Spleen (tissue), 7 donors: Measurements from ENCODE around the gene FGD4.

Source experiments
- POLR2A ChIP-seq, 3 donors: fragments of 450-650 bp; IDR thresholded peaks; one replicate each; pipeline ENCODE4 v1.5.1; 2017; ENCODE audit warnings: antibody characterized with exemption in 3 of 3, mild to moderate bottlenecking in 1 of 3
- POLR2AphosphoS5 ChIP-seq, 3 donors: sonication (generic); formaldehyde crosslinking; IDR thresholded peaks; one replicate each; pipeline ENCODE4 v1.5.1; 2017; ENCODE audit warnings: antibody characterized with exemption in 3 of 3
- TF ChIP-seq, protein P1 (sequence below), 11 experiments: fragments of 200-600 bp in 7 of 11; fragments of 450-650 bp in 4 of 11; sonication (generic) in 4 of 11; IDR thresholded peaks in 8 of 11; conservative IDR thresholded peaks in 3 of 11; 1 replicate in 7 of 11; 2 replicates in 4 of 11; pipeline versions ENCODE4 v1.4.0 to v1.8.0; 2016 to 2021; ENCODE audit warnings: antibody characterized with exemption in 11 of 11, inconsistent platforms in 4 of 11, mild to moderate bottlenecking in 1 of 11
- donor health status: DM: no; HTN: no; CAD: no; lungs with moderate emphysema.
- donor health status: DM: no; HTN: no; CAD: no.
- donor health status: DM: no; HTN: no; CAD: no.

DNA sequence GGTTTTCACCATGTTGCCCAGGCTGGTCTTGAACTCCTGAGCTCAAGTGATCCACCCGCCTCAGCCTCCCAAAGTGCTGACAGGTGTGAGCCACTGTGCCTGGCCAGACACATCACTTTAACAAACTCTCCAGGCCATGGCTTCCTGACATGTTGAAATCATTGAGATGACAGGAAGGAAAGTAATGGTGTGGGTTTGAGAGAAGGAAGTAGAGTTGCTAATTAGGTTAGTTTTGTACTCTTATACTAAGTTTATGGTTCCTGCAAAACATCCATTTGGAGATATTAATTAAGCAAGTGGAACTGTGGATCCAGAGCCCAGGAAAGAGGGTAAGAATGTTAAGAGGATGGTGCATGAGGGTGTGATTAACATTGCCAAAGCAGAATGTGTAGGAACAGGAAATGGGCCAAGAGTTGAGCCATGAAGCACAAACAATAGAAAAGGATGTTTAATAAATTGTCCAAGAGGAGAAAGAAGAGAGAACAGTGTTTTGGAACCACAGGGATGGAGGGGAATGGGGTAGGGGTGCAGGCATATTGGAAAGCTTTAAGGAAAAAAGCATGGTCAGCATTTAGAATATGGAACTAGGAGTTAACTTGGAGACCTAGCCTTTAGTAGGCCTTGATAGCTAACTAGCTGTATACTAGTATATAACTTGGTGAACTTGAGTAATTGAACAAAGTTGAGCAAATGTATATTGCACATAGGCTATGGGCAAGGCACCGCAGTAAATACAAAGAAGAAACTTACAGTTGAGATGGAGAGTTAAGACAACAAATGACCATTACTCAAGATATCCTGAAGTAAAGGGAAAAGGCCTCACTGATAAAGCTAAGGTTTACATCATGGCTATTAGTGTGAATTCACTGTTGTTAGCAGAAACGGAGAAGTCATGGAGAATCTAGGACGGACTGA is 188.5 kb downstream of the FGD4 start:
- TF ChIP-seq, protein P1, sequence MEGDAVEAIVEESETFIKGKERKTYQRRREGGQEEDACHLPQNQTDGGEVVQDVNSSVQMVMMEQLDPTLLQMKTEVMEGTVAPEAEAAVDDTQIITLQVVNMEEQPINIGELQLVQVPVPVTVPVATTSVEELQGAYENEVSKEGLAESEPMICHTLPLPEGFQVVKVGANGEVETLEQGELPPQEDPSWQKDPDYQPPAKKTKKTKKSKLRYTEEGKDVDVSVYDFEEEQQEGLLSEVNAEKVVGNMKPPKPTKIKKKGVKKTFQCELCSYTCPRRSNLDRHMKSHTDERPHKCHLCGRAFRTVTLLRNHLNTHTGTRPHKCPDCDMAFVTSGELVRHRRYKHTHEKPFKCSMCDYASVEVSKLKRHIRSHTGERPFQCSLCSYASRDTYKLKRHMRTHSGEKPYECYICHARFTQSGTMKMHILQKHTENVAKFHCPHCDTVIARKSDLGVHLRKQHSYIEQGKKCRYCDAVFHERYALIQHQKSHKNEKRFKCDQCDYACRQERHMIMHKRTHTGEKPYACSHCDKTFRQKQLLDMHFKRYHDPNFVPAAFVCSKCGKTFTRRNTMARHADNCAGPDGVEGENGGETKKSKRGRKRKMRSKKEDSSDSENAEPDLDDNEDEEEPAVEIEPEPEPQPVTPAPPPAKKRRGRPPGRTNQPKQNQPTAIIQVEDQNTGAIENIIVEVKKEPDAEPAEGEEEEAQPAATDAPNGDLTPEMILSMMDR (IDR thresholded peaks at IDR 0.05 in 8 of 11, conservative IDR thresholded peaks at IDR 0.05 in 3 of 11): no peak
- TF ChIP-seq POLR2AphosphoS5 (IDR thresholded peaks at IDR 0.05) (peak in 1 of 3 donors; percentile 38), POLR2A (IDR thresholded peaks at IDR 0.05) (no peak)
